NB4 (cell line): Measurements from ENCODE around the gene UPP2.

Experiments used
- CTCF ChIP-seq: IDR thresholded peaks from one replicate; pipeline ENCODE4 v1.5.1; 2012; ENCODE audit warnings: low read depth, low read length
- MAX ChIP-seq: IDR thresholded peaks from 2 replicates; pipeline ENCODE4 v1.6.1; 2011; ENCODE audit warnings: low read depth, low read length
- MYC ChIP-seq: IDR thresholded peaks from 2 replicates; pipeline ENCODE4 v1.6.1; 2011; ENCODE audit warnings: low read depth, low read length
- POLR2A ChIP-seq: IDR thresholded peaks from 2 replicates; pipeline ENCODE4 v1.6.1; 2011; ENCODE audit warnings: mild to moderate bottlenecking; ENCODE audit not compliant: insufficient read length; ENCODE audit errors: extremely low read depth

- TF ChIP-seq CTCF, result no peak
- TF ChIP-seq POLR2A, result no peak
- TF ChIP-seq MYC, result no peak
- no peak for TF ChIP-seq MAX
Measured at GRCh38 chr2:158088093-158088492, 13.6 kb upstream of the UPP2 start.
